Pancreas (tissue), 10 donors: ENCODE measurements around the gene ANGPTL7. TPM values are rescaled to one million over a fixed set of nuclear protein-coding genes. Genes with fewer than 3 reads are reported as not detected.
A peak's percentile ranks its signal among the peaks of the same experiment; 100 is the strongest.
"Not testable (repeated sequence)": the region's sequence is repeated elsewhere in the genome, so short reads cannot be mapped to it uniquely, and the experiment has no call there.

ENCODE experiments used
- ATAC-seq, 4 donors: fragments of 200-7000 bp; cut with Tn5 transposase; one replicate each; pipeline versions ENCODE4 v1.8.0 to v1.9.1; 2020; ENCODE audit warnings: mild to moderate bottlenecking in 4 of 4, moderate library complexity in 4 of 4
- DNase-seq, 6 donors: peaks; one replicate each; pipeline ENCODE4 v3.0.0-alpha.2; 2020
- FAIRE-seq: peaks from 2 replicates; lab custom pipeline; 2012; peaks lifted over from hg19 to GRCh38; lab: Jason Lieb, UNC
- H3K27ac ChIP-seq, 4 donors: fragments of 200-600 bp; sonication (generic); 1 replicate in 3 of 4; 2 replicates in 1 of 4; pipeline versions ENCODE4 v1.5.0 to v1.8.0; 2020
- H3K27me3 ChIP-seq, 4 donors: fragments of 200-600 bp; one replicate each; pipeline ENCODE4 v1.8.0; 2021
- H3K36me3 ChIP-seq, 3 donors: fragments of 200-600 bp; sonication (generic) in 1 of 3; one replicate each; pipeline versions ENCODE4 v1.5.0 to v1.8.0; 2020 to 2021
- H3K4me1 ChIP-seq, 3 donors: fragments of 200-600 bp; one replicate each; pipeline ENCODE4 v1.8.0; 2021
- H3K4me3 ChIP-seq, 4 donors: fragments of 200-600 bp; sonication (generic) in 2 of 4; one replicate each; pipeline versions ENCODE4 v1.5.0 to v1.8.0; 2020 to 2021
- H3K9me3 ChIP-seq, 4 donors: fragments of 200-600 bp; one replicate each; pipeline ENCODE4 v1.8.0; 2021
- CTCF ChIP-seq, 4 donors: fragments of 200-600 bp; sonication (generic) in 3 of 4; IDR thresholded peaks; one replicate each; pipeline versions ENCODE4 v1.5.0 to v1.8.0; 2021; ENCODE audit warnings: antibody characterized with exemption in 4 of 4
- WGBS, 2 donors: extraction: QIAGEN DNeasy Blood & Tissue Kit; methylation state at CpG; one replicate each; pipeline ENCODE4 v1.1.7; 2013; 5-methylcytosine and 5-hydroxymethylcytosine counted together
- intact Hi-C, 3 donors: fragments of 100-400 bp; cut with DNase I; formaldehyde crosslinking; loops; one replicate each; pipeline versions ENCODE4 v1.11.1 to v1.14.2; 2022
- polyA plus RNA-seq, 2 donors: library from polyadenylated mRNA; stranded (reverse); fragments of 200-250 nt; gene quantifications; one replicate each; pipeline ENCODE4 v1.2.3, GENCODE V29; 2013
- total RNA-seq, 6 donors: library from RNA; stranded (reverse); fragmentation: NEBNext Ultra II Directional in 4 of 6; extraction: Animal tissue kit (Norgen Biotek cat#: 25700) in 4 of 6; gene quantifications; one replicate each; pipeline versions ENCODE4 v1.2.1 to v1.2.4, GENCODE V29; 2021 to 2023
- donor health status: healthy with polysubstance abuse.
- donor health status: DM: no; HTN: no; CAD: no; lungs with moderate emphysema.
- donor health status: DM: no; HTN: no; CAD: no.
- donor health status: control.
- donor health status: control.
- donor health status: Bipolar disorder and iron deficiency.
- donor health status: DM: yes; HTN: yes; CAD: no.
- donor health status: DM: no; HTN: no; CAD: no.
- donor health status: DM: no; HTN: no; CAD: no.
- donor health status: DM: yes; HTN: yes; CAD: no.

ANGPTL7 gene
- total and polyA plus RNA-seq, 8 donors: 0.09 to 0.63 (median 0.22) TPM; not detected in 2

DNA sequence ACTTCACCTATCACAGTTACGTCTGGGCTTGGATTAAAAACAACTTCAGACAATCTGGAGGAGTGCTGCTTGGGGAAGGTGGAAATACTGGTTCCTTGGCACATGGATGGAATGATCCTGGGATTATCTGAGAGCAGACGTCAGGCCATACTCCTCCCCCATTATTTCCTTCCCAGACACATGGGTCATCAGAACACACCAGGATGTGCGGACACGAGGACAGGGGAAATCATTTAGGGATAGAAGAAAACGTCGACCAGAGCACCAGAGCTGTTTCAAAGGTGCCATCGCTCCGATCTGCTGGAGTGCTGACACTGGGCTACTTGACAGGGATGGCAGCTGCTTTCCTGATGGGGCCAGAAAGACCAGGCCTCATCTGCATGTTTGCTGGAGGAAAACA, 31.8 kb upstream of the ANGPTL7 start:
- Histone ChIP-seq H3K27ac (no peak overlapping the region), H3K36me3 (peaks cover 0 to 12% (median 0%) of the 10 kb centered on the region in 3 donors), H3K9me3 (no peaks in the 10 kb centered on the region), H3K27me3 (no peaks in the 10 kb centered on the region), H3K4me3 (no peak overlapping the region), H3K4me1 (no peaks in the 10 kb centered on the region)
- intact Hi-C loops: no loop called here
- no peak for DNase-seq
- TF ChIP-seq CTCF (IDR thresholded peaks at IDR 0.05): no peak
- 80% methylated on average over 8 of the region's 8 CpGs for WGBS, 2 donors
- ATAC-seq: no peak
- FAIRE-seq: no peak

DNA sequence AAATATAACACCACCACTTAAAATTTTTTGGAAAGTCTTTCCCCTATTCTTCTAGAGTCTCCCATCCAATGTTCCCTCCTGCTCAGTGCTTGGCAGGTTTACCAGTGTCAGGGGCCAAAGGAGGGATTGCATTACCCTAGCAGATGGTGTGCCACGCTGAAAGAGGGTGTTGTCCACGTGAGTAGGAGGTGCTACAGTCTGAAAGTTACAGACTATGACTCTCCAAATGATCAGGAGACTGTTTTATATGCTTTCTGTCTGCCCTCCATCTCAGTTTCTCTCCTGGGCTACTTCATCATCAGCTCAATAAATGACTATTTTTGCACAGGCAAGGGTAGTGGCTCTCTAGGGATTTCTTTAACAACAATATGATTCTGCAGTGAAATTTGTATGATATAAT, 31.3 kb upstream of the ANGPTL7 start:
- FAIRE-seq (no peak), ATAC-seq (peak in 2 of 4 donors; percentile 65 to 84), DNase-seq (no peak)
- Histone ChIP-seq H3K4me1 (no peaks in the 10 kb centered on the region), H3K36me3 (peaks cover 0 to 12% (median 0%) of the 10 kb centered on the region in 3 donors), H3K27me3 (no peaks in the 10 kb centered on the region), H3K9me3 (no peaks in the 10 kb centered on the region), H3K4me3 (no peak overlapping the region), H3K27ac (no peak overlapping the region)
- WGBS, 2 donors: 56 to 58% methylated on average over 2 of the region's 2 CpGs
- TF ChIP-seq CTCF (IDR thresholded peaks at IDR 0.05): no peak
- intact Hi-C loops: no loop called here

GRCh38 chr1:11158291-11158690, 30.9 kb upstream of the ANGPTL7 start:
- Histone ChIP-seq H3K4me1 (no peaks in the 10 kb centered on the region), H3K27ac (no peak overlapping the region), H3K9me3 (no peaks in the 10 kb centered on the region), H3K36me3 (peaks cover 0 to 12% (median 0%) of the 10 kb centered on the region in 3 donors), H3K4me3 (no peak overlapping the region), H3K27me3 (no peaks in the 10 kb centered on the region)
- DNase-seq (no peak), FAIRE-seq (no peak), ATAC-seq (peak in 1 of 4 donors; percentile 32)
- TF ChIP-seq CTCF (IDR thresholded peaks at IDR 0.05): no peak
- intact Hi-C loops: no loop called here
- 93% methylated on average over 3 of the region's 3 CpGs for WGBS, 2 donors

GRCh38 chr1:11158720-11159321, 30.3 kb upstream of the ANGPTL7 start:
- Histone ChIP-seq H3K4me1 (no peaks in the 10 kb centered on the region), H3K36me3 (peaks cover 0 to 12% (median 0%) of the 10 kb centered on the region in 3 donors), H3K4me3 (no peak overlapping the region), H3K9me3 (no peaks in the 10 kb centered on the region), H3K27me3 (no peaks in the 10 kb centered on the region), H3K27ac (no peak overlapping the region)
- TF ChIP-seq CTCF (IDR thresholded peaks at IDR 0.05): no peak
- no peak for FAIRE-seq
- intact Hi-C loops: no loop called here
- 80 to 85% methylated on average over 3 of the region's 3 CpGs for WGBS, 2 donors
- no peak for DNase-seq
- peak in 2 of 4 donors; percentile 15 to 65 for ATAC-seq

DNA sequence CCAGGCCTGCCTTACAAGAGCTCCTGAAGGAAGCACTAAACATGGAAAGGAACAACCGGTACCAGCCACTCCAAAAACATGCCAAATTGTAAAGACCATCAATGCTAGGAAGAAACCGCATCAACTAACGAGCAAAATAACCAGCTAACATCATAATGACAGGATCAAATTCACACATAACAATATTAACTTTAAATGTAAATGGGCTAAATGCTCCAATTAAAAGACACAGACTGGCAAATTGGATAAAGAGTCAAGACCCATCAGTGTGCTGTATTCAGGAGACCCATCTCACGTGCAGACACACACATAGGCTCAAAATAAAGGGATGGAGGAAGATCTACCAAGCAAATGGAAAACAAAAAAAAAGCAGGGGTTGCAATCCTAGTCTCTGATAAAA, 26.4 kb upstream of the ANGPTL7 start:
- DNase-seq, FAIRE-seq, H3K27me3 ChIP-seq, H3K4me3 ChIP-seq, H3K9me3 ChIP-seq, H3K27ac ChIP-seq, H3K36me3 ChIP-seq, intact Hi-C loops, ATAC-seq, H3K4me1 ChIP-seq: not testable (repeated sequence)
- 99 to 100% methylated on average over 3 to 4 of the region's 4 CpGs for WGBS, 2 donors

DNA sequence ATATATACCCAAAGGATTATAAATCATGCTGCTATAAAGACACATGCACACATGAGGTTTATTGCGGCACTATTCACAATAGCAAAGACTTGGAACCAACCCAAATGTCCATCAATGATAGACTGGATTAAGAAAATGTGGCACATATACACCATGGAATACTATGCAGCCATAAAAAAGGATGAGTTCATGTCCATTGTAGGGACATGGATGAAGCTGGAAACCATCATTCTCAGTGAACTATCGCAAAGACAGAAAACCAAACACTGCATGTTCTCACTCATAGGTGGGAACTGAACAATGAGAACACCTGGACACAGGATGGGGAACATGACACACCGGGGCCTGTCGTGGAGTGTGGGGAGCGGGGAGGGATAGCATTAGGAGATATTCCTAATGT, 22.4 kb upstream of the ANGPTL7 start:
- FAIRE-seq, intact Hi-C loops: not testable (repeated sequence)

More for the DNA sequence above, 22.4 kb upstream of the ANGPTL7 start:
- not testable (repeated sequence) for DNase-seq, H3K9me3 ChIP-seq, H3K4me1 ChIP-seq, H3K27me3 ChIP-seq, H3K36me3 ChIP-seq, ATAC-seq, H3K27ac ChIP-seq, H3K4me3 ChIP-seq
- WGBS, 2 donors: 97 to 98% methylated on average over 5 of the region's 5 CpGs
